T47D (cell line): ENCODE results near the gene ANKRD11.
"Not testable (repeated sequence)": the region's sequence is repeated elsewhere in the genome, so short reads cannot be mapped to it uniquely, and the experiment has no call there.

Experiments used
- DNase-seq, 2 experiments: peaks; one replicate each; pipeline versions ENCODE4 v3.0.0 to v3.0.0-alpha.2; 2011 to 2012; ENCODE audit warnings: low read depth in 1 of 2, low spot score in 1 of 2
- JUND ChIP-seq: IDR thresholded peaks from 2 replicates; pipeline ENCODE4 v1.6.1; 2012; ENCODE audit warnings: low read depth
- in situ Hi-C: cut with HindIII; loops from 2 replicates; pipeline ENCODE4 v1.10.0; 2016; ENCODE audit warnings: low sequenced_read_pairs, low pct_unique_long_range_greater_than_20kb

Gene ANKRD11

DNA sequence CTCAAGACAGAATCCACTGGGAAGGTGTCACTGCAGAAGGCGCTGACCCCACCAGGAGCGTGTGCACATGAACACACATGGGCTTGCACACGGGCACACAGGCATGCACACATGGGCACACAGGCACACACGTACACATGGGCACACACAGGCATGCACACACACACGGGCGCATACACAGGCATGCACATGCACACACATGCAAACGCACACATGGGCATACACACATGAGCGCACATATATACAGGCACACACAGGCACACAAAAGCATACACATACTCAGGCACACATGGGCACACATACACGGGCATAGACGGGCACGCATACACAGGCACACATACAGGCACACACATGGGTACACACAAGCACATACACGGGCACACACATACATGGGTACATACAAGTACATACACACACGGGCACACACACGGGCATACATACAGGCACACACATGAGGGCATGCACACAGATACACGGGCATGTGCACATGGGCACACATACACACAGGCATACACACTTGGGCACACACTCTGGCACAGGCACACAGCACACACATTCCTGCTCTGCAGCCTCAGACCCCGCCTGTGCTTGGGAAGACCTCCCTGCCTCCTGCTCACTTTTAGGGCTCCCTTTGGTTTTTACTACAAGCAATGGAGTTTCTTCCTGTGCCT lies 186.0 kb downstream of the ANKRD11 start:
- TF ChIP-seq JUND = no peak
- in situ Hi-C loops = no loop called here
- DNase-seq = no peak

DNA sequence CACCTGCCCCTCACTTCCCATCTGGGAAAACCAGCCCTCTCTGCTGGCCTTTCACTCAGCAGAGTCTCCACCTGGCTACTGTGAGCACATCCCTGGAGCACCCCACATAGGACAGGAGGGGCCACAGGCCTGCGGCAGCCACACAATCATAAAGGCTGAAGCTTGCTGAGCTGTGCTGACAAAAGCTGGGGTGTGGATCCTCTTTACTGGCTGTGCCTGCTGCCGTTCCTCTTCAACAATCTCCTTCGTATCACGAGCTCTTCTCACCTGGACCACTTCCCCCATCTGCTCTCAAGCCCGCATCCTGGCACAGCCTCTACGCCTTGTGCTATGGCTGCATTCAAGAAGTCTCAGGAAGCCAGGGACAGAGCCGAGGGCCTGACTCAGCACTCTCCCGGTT lies 186.7 kb downstream of the ANKRD11 start:
- in situ Hi-C loops = no loop called here
- TF ChIP-seq JUND = no peak
- DNase-seq = no peak

DNA sequence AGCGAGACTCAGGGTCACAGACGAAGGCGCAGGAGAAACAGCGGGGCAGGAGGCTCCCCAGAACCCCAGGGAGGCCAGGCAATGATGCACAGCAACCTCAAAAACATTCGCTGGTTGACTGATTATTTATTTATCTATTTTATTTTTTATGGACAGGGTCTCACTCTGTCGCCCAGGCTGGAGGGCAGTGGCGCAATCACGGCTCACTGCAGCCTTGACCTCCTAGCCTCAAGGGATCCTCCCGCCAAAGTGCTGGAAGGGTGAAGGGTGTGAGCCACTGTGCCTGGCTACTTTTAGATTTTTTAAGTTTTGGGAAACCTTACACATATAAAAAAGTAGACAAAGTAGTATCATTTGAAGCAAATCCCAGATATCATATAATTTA lies 189.4 kb downstream of the ANKRD11 start:
- TF ChIP-seq JUND = no peak
- DNase-seq = no peak
- in situ Hi-C loops = no loop called here

DNA sequence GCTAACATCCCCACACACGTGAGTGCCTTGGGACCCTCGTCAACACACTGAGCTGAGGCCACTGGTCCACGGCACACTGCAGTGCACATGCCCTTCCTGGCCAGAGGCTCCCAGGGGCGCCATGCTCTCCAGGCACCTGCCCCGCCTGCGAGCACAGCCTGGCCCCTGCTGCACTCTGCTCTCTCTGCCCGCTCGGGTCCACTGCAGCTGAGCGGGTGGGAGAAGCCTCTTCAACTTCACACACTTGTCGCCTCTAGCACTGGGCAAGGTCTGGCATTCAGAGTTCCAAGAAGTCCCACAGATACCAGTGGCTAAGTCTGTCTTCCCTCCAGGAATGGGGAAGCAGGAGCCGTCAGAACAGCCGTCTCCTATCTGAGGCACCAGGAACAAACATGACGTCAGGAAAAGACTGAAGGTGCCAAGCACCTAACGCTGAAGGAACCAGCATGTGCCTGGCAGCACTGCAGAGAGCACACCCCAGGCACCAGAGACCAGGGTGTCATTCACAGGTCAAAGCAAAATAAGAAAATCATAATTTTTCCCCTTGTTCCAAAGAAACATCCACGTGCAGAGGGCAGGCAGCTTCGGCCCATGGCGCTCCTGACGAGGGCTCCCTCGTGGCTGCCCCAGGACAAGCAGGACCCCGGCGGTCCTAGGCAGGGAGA lies 189.9 kb downstream of the ANKRD11 start:
- in situ Hi-C loops = no loop called here
- peak in 1 of 2 experiments; percentile 19 for DNase-seq
- no peak for TF ChIP-seq JUND

DNA sequence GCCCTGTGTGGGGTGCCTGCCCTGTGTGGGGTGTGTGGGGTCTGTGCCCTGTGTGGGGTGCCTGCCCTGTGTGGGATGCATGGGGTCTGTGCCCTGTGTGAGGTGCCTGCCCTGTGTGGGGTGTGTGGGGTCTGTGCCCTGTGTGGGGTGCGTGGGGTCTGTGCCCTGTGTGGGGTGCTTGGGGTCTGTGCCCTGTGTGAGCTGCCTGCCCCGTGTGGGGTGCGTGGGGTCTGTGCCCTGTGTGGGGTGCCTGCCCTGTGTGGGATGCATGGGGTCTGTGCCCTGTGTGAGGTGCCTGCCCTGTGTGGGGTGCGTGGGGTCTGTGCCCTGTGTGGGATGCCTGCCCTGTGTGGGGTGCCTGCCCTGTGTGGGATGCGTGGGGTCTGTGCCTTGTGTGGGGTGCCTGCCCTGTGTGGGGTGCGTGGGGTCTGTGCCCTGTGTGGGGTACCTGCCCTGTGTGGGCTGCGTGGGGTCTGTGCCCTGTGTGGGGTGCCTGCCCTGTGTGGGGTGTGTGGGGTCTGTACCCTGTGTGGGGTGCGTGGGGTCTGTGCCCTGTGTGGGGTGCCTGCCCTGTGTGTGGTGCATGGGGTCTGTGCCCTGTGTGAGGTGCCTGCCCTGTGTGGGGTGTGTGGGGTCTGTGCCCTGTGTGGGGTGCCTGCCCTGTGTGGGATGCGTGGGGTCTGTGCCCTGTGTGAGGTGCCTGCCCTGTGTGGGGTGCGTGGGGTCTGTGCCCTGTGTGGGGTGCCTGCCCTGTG lies 190.8 kb downstream of the ANKRD11 start:
- in situ Hi-C loops, DNase-seq: not testable (repeated sequence)

DNA sequence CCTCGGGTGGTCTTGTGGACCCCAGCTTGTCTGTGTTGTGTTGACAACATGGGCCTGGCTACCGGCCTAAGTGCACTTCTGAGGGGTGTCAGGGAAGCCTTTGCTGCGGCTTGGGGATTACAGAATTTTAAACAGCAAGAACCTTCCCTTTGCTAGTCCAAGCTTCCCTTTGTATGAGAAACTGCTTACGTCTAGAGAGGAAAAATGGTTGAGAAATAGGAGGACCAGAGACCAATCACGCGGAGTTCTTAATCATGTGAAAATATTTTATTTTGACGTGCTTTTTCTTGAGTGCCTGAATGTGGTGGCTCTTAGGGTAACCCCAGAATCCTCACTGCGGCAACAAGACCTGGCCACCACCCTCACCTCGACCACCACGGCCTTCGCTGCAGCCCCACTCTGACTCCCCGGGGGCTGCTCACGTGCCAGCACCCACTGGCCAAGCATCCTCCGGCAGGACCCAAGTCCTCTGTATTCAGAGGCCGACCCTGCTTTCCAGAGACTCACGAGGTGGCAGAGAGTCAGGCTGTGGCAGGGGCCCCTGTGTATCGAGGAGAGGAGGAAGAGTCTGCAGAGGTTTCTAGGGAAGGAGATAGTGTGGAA lies 191.6 kb downstream of the ANKRD11 start:
- in situ Hi-C loops = no loop called here
- no peak for DNase-seq
- no peak for TF ChIP-seq JUND

DNA sequence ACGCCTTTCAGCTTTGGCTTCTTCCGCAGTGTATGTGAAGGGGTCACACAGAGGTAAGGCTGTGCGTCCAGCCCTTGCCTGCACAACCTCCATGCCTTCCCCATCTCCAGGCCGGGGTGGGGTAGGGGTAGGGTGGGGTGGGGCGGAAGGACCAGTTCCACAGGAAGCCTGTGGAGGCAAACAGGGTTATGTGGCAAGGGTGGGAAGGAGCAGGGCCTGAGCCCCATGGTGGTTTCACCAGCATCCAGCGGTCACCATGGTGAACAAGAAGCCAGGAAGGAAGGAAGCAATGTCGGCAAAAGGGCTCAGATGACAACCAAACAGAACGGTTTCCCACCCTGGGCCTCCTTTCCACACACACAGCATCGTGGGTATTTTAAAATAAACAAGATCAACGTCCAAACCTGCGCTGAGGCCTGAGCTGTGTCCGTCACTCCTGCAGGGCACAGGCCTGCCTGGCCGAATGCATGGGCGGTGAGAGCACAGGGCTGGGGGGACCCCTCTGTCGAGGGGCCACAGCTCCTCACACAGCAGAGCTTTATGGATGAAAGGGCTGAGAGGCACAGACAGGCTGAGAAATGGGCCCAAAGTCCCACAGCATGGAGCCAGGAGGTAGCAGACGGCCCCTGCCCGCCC lies 192.3 kb downstream of the ANKRD11 start:
- DNase-seq = no peak
- in situ Hi-C loops = no loop called here
- no peak for TF ChIP-seq JUND

DNA sequence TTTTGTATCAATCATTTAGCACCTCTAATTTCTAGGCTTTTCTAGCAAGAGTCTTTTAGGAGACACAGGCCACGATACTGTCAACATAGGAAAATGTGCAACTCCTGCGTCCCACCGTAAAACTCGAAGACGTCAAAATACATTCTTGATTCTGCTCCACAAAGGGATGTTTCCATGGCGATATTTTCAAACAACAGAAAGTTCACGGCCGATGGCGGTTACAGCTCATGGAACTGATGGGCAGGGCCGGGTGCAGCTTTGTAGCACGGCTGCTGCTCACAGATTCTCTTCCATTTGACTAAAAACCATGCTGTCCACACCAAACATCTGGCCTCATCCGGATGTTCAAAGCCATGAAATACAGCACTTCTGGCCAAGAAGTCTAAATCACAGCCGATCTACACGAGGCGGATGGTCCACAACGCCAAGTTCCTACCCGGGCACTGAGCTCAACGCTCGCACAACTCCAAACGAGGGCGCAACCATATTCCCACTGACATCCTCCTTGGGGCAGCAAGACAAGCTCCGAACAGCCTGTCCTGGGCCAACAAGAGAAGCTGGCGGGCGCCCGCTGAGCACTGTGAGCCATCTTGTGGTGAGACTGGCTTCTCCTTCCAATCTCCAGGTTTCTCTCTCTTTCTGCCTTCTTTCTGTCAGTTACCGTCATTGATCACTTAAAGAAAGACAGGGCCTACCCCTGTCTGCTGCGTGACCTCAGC lies 193.0 kb downstream of the ANKRD11 start:
- DNase-seq = no peak
- no peak for TF ChIP-seq JUND
- in situ Hi-C loops = no loop called here

DNA sequence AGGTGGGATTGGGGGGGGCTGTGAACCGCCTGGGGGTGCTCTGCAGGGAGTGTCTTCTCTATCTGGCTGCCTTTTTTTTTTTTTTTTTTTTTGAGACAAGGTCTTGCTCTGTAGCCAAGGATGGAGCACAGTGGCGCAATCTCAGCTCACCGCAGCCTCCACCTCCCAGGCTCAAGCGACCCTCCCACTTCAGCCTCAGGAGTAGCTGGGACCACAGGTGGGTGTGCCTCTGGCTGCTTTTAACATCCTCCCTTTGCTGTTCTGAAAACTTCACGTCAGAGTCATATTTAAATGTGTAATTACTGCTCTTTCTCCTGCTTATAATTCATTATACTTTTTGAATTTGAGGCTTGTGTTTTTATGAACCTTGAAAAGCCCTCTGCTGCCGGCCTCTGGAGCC lies 194.4 kb downstream of the ANKRD11 start:
- no peak for DNase-seq
- TF ChIP-seq JUND = no peak
- in situ Hi-C loops = no loop called here

DNA sequence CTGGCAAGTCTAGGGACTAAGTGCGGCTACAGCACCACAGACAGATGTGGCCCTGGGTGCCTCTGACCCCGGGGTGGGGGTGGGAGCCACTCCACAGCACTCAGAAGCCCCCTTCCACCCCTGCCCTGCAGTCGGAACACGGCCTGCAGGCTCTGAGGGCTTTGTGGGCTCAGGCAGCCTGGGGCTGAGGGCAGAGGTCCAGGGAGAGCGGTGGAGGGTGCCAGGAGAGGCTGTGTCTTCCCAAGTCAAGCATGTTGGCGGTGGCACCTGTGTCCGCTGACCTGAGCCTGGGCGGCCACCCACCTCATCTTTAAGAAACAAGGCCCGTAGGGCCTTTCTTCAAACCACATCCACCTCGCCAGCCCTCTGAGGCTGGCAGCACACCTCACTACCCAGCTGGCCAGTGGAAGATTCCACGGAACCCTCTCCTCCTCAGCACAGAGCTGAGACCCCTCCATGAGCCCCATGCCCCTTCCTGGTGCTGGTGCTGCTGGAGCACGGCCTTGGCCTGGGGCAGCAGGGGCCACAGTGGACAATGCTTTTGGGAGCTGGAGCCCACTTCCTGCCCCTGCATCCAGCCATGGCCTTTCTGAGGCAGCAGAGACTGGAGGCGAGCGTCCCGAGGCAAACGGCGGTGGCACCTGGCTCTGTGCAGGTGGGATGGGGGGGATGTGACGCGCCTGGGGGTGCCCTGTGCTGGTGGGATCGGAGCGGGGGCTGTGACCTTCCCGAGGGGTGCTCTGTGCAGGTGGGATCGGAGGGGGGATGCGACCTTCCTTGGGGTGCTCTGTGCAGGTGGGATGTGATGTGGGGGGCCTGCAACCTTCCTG lies 195.1 kb downstream of the ANKRD11 start:
- no peak for DNase-seq
- TF ChIP-seq JUND = no peak
- in situ Hi-C loops = no loop called here

DNA sequence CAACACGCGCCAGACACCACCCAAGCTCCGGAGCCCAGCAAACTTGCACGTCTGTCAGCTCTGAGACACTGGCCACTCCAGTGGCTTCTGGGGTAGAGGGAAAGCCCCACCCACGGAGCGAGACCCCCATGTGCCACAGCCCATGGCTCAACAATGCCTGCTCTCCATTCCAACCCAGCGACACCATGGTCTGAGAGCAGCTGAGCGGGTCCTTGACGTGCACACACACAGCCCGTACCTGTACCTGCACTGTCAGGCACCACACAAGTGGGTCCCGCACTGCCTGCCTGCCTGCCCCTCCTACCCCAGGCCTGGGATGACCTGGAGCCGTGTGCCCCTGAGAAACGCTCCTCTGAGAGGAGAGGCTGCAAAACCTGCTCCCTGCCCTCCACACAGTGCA lies 195.9 kb downstream of the ANKRD11 start:
- in situ Hi-C loops = no loop called here
- no peak for TF ChIP-seq JUND
- no peak for DNase-seq
